HG03103 (cell line): Measurements from ENCODE around the gene FFAR3.
"Not testable (repeated sequence)": the region's sequence is repeated elsewhere in the genome, so short reads cannot be mapped to it uniquely, and the experiment has no call there.

ENCODE experiments used
- ATAC-seq: cut with Tn5 transposase; IDR thresholded peaks from one replicate; pipeline ENCODE4 v1.9.1; 2021; ENCODE audit warnings: low read depth; ENCODE audit not compliant: unreplicated experiment

The FFAR3 gene

DNA sequence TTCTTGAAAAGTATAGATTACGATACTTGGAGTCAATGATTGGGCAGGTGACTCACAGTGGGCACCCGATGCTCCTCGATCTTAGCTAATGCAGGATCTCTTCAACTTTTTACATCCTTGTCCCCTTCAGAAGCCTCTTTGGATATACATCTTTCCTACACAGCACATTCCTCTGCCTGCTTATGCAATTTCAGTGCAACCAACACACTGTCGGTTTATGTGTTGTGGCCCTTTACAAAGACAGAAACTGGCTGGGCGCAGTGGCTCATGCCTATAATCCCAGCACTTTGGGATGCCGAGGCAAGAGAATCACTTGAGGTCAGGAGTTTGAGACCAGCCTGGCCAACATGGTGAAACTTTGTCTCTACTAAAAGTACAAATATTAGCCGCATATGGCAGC is 15.2 kb downstream of the FFAR3 start:
- ATAC-seq, result no peak

DNA sequence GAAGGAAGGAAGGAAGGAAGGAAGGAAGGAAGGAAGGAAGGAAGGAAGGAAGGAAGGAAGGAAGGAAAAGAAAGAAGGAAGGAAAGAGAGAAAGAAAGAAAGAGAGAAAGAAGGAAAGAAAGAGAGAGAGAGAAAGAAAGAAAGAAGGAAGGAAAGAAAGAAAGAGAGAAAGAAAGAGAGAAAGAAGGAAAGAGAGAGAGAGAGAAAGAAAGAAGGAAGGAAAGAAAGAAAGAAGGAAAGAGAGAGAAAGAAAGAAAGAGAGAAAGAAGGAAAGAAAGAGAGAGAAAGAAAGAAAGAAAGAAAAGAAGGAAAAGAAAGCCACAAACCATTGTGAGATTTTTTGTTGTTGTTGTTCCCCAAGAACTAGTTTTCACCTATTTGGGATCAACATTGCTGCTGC is 15.8 kb downstream of the FFAR3 start:
- ATAC-seq, result not testable (repeated sequence)

DNA sequence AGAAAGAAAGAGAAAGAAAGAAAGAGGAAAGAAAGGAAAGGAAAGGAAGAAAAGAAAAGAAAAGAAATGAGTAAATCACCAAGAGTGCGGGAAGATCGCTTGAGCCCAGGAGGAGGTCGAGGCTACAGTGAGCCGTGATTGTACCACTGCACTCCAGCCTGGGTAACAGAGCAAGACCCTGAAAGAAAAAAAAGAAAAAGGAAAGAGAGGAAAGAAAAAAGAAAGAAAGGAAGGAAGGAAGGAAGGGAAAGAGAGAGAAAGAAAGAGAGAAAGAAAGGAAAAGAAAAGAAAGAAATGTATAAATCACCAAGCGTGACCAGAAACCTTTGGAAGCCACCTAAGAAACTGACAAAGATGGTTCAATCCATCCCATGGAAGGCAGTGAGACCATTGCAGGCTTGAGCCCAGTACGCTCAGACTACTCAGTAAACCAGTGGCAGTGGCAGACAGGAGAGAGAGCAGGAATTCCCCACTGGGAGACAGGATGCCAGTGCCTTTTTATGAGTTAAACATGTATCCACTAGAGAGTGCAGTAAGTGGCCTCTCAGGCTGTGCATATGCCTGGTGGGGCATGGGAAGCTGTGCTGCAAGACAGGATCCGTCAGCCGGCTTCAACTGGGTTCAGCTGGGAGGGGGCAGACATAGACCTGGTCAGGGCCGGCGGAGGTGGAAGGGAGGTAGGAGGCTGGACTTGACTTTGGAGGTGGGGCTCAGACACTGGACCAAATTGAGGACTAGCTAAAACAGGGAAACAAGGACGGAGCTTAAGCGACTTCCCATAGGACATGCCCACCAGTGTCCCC is 17.4 kb downstream of the FFAR3 start:
- no peak for ATAC-seq

DNA sequence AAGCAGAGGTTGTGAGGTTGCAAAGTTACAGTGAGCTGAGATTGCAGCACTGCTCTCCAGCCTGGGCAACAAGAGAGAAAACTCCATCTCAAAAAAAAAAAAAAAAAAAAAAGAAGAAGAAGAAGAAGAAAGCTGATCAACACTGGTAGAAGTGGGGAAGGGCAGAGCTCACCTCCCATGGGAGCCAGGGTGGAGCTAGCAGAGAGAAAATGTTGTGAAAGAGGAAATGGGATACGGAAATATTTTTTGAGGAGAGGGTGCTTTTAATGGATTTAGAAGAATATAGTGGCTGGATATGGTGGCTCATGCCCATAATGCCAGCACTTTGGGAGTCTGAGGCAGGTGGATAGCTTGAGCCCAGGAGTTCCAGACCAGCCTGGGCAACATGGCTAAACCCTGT is 19.4 kb downstream of the FFAR3 start:
- no peak for ATAC-seq

DNA sequence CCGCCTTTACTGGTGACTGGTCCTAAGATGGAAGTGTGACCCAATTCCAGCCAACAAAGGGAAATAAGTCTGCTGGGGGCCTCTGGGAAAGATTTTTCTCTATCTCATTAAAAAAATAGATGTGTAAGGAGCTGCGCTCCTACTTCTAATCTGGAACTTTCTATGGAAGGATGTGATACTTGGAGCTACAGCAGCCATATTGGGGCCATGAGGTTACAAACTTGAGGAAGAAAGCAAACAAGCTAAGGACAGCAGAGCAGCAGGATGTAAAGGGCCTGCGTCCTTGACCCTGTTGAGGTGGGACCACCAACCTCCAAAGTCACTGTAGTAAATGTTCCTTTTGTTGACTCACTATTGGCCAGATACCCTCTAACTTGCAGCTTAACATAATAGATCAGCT is 20.1 kb downstream of the FFAR3 start:
- ATAC-seq, result no peak

DNA sequence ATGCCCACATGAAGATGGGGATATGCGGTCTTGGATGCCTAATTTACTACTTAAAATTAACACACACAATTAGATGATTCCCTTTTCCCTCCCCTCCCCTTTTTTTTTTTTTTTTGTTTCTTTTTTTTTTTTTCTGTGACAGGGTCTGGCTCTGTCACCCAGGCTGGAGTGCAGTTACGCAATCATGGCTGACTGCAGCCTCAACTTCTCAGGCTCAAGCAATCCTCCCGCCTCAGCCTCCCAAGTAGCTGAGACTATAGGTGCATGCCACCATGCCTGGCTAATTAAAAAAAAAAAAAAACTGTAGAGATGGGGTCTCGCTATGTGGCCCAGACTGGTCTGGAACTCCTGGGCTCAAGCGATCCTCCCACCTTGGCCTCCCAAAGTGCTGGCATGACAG is 21.3 kb downstream of the FFAR3 start:
- not testable (repeated sequence) for ATAC-seq

DNA sequence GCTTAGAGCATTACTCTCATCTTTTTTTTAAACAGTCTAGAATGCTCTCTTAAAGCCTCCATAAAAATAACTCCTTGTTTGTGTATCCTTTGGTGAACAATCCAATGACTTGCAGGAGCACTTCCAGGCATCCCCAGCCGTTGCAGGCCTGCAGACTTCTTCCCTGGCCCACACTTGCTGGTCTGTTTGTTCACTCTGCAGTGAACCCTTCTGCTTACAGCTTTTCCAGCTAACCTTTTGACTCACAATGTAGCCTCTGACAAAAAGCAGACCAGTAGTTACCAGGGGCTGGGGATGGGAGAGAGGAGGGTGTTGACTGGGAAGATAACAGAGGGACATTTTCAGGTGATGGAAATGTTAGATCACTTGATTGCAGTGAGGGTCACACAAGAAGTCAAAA is 21.7 kb downstream of the FFAR3 start:
- ATAC-seq, result no peak

DNA sequence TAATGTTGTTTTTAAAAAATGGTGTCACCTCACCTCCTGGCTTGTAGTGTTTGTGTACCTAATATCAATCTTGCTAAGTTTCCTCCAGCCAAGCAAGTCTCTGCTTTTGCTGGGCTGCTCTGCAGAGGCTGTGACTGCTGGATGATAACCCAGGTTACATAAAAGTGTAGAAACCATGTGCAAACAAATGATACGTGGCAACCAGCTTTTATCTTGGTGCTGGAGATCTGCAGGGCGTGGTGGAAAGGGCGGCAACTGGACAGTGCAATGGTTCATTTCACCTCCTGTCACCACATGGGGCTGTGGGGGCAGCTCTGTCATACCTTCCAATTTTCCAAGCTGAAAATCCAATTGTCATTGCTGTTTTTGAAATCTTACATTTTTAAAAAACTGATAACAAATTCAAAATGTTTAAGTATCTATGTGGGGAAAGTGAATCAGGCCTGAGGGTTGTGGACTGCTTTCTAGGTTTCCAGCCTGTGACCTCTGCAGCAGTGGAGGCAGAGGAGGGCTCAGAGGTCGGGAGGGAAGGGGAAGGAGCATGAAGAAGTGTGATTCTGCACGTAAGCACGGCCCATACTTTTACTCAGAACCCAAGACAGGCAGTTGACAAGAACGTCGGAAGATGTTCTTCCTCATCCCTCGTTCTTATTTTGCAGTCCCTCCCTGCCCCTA is 22.3 kb downstream of the FFAR3 start:
- no peak for ATAC-seq

DNA sequence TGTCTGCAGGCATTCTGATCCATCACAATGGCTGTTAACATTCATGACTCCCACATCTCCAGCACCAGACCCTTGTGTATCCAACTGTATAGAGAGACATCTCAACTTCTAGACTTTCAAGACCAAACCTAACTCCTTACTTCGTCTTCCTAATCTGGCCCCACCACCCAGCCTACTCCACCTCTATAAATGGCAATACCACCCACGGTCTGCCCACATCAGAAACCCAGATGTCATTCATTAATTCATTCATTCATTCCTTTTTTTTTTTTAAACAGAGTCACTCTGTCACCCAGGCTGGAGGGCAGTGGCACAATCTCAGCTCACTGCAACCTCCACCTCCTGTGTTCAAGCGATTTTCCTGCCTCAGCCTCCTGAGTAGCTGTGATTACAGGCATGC is 23.1 kb downstream of the FFAR3 start:
- no peak for ATAC-seq

DNA sequence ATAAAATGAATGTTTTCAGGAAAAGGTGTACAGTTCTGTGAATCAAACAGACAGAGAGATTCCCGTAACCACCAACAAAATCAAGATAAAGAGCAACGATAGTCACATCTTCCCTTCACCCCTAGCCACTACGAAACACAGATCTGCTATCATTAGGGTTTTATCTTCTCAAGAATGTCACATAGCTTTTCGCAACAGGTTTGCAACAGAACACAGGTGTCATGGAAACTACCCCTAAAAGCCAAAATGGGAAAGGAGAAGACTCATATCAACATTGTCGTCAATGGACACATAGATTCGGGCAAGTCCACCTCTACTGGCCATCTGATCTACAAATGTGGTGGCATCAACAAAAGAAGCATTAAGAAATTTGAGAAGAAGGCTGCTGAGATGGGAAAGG is 23.7 kb downstream of the FFAR3 start:
- no peak for ATAC-seq

DNA sequence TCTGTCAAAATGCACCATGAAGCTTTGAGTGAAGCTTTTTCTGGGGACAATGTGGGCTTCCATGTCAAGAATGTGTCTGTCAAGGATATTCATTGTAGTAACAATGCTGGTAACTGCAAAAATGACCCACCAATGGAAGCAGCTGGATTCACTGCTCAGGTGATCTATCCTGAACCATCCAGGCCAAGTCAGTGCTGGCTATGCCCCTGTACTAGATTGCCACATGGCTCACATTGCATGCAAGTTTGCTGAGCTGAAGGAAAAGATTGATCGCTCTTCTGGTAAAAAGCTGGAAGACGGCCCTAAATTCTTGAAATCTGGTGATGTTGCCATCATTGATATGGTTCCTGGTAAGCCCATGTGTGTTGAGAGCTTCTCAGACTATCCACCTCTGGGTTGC is 25.3 kb downstream of the FFAR3 start:
- no peak for ATAC-seq

DNA sequence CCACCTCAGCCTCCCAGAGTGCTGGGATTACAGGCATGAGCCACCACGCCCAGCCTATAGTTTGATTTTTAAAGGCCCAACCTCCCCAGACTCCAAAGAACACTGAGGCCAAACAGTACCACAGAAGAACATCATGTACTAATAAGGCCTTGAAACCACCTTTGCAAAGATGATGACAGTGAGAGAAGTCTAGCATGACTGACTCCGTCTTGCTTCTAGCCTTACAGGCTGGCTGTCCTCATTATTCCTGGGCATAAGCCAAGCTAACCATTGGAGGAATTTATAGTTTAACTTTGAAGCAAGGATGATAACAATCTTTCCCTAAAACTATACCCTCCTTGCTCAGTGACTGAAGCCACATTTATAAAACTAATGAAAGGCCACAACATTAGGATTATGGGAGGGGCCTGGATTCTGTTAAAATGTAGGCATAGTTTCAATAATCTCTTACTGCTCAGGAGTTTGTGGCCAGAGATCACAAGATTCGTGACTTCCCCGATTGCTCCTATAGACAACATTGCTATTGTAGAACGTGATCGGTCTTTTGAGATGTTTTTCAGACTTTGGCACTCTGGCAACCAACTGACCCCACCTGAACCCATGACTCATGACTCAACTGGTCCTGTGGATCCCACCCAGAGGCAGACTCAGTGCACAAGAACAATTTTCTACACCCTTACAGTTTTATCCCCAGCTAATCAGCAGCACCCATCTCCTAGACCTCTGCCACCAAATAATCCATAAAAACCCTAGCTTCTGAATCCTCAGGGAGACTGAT is 30.2 kb downstream of the FFAR3 start:
- no peak for ATAC-seq

DNA sequence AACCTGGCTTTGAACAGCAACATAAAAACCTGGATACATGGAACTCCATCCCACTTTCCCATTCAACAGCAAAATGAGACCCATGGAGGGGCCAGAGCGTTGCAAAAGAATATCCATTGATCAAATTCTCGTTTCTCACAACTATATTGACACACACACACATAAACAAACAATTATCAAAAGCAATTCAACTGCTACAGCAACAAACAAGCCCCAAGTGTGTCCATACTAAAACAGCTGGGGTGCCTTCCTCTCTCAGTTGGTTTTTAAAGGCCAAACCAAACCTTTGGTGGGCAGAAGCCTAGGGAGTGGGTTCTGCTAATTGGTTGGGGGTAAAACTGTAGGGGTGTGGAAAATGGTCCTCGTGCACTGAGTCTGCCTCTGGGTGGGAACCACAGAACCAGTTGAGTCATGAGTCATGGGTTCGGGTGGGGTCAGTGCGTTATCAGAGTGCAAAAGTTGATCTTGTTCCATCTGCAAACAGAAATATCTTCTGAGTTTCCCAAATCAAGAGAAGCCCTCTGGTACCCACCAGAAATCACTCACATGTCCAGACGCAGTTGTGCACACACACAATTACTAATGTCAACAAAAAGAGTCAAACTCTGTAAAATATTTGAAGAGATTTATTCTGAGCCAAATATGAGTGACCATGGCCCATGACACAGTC is 31.1 kb downstream of the FFAR3 start:
- no peak for ATAC-seq

DNA sequence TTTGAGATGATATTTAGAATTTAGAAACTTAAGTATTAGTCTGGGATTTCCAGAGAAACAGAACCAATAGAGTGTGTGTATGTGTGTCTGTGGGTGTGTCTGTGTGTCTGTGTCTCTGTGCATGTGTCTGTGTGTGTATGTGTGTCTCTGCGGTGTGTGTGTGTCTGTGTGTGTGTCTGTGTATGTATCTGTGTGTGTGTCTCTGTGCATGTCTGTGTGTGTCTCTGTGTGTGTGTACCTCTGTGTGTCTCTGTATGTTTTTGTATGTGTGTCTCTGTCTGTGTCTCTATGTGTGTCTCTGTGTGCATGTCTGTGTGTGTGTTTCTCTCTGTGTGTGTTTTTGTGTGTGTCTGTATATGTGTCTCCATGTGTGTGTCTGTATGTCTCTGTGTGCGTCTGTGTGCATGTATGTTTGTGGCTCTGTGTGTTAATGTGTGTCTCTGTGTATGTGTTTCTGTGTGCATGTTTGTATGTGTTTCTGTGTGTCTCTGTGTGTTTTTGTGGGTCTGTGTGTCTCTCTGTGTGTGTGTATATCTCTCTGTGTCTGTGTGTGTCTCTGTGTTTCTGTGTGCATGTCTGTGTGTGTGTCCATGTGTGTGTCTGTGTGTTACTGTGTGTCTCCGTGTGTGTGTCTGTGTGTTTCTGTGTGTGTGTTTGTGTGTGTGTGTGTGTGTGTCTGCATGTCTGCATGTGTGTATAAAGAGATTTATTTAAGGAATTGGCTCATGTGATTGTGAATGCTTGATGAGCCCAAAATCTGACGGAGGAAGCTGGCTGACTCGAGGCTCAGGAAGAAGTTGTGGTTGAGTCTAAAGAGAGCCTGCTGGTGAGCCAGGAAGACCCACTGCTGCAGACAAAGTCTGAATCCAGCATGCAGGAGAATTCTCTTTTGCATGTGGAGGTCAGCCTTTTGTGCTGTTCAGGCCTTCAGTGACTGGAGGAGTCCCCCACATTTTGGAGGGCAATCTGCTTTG is 34.8 kb downstream of the FFAR3 start:
- no peak for ATAC-seq

DNA sequence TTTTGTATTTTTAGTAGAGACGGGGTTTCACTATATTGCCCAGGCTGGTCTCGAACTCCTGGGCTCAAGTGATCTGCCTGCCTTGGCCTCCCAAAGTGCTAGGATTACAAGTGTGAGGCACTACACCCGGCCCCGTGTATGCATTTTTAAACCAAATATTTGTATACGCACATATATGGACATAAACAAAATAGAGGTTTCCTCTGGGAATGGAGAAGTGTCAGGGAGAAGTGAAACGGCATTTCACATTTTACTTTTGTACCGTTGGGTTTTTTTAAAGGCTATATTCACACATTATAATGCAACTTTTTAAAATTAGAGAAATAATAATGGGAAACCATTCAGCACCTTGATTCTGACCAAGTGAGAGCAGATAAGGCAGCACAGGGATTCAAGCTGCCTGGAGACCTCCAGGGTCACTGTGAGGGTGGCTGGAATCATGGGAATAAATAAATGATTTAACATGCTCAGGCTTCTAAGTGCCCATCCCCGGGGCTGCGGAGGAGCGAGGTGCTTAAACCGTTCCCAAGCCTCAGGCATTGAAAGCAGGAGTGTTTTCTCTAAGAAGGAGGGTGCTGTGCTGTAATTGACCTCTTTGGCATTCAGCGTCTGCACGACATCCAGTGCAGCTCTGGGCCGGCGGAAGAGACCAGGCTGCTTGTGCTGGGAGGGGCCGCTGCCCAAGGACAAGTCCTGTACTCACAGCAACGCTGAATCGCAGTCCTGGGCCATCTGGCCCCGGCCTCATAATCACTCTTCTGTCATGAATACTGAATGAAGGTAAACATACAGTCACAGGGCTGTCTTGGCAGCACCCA is 37.3 kb downstream of the FFAR3 start:
- ATAC-seq, result no peak

DNA sequence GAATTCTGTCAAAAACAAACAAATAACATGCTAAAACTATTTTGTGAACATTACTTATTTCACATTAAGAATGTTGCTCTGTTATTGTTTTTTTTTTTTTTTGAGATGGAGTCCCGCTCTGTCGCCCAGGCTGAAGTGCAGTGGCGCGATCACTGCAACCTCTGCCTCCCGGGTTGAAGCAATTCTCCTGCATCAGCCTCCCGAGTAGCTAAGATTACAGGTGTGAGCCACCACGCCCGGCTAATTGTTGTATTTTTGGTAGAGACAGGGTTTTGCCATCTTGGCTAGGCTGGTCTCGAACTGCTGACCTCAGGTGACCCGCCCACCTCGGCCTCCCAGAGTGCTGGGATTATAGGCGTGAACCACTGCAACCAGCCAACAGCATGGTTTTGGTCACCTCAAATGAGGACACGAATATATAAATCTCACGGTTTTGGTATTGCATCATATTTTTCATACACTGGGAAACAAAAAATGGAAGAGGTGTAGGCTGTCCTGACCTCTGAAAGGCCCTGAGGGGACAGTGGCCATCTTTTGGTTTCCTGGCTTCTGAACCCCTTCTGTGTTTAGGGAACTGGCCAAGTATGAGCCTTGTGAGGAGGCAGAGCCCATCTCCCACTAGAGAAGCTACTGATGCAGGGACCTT is 38.1 kb downstream of the FFAR3 start:
- no peak for ATAC-seq

DNA sequence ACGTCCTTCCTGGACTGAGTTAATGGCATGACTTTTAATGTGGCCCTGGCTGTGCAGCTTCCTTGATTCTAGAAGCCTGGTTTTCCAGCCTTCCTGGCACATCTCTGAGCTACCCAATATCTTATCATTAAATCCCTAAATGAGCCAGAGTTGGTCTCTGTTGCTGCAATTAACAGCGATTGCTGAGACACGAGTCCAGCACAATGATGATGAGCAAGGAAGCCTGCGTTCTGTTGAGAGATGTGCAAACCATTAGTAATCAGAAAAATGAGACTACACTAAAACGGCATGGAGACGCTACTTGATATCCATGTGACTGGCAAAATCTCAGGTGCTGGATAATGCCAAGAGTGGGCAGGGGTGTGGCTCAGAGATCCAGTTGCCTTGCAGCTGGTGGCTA is 38.8 kb downstream of the FFAR3 start:
- ATAC-seq, result no peak

DNA sequence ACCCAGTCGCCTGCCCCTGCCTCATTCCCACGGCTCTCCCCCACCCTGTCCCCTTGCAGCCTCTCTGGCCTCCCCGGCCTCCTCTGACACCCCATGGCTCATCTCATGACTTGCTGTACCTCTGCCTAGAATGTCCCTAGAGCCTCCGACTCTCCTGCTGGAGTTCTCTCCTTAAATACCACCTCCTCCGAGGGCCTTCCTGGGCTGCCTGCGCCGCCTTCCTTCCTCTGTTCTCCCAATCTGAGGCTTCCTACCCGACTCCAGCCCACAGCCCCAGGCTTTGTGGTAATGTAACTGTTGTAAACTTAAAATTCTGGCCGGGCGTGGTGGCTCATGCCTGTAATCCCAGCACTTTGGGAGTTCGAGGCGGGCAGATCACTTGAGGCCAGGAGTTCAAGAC is 40.3 kb downstream of the FFAR3 start:
- no peak for ATAC-seq

DNA sequence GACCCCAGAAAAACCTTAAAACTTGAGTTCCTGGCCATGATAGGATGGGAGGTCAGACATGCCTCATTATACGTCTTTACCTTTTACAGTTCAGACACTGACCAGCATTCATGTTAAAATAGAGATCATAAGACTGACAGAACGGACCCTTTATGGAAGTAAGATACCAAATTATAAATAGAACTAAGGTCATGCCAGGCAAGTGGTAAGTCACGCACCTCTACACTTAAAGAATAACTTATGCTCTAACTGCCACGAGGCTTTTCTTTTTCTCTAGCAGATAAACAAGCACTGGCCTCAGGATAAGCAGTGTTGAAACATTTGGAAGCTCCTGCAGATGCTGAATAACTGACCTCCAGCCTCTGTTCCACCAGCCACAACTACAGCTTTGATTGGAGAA is 41.0 kb downstream of the FFAR3 start:
- ATAC-seq, result no peak
